GM10248 (cell line): ENCODE measurements around the gene CLPSL2.
A peak's percentile ranks its signal among the peaks of the same experiment; 100 is the strongest.
"Not testable (repeated sequence)": the region's sequence is repeated elsewhere in the genome, so short reads cannot be mapped to it uniquely, and the experiment has no call there.

ENCODE experiments used
- CTCF ChIA-PET: fragments of 300-600 bp; sonication (Branson Sonifier 250); formaldehyde crosslinking; extraction: SDS; loops from one replicate; lab custom pipeline; 2021; ENCODE audit warnings: antibody characterized with exemption; lab: Yijun Ruan, JAX
- POLR2A ChIA-PET: fragments of 350-650 bp; sonication (Branson Sonifier 250); formaldehyde crosslinking; extraction: SDS; loops from one replicate; lab custom pipeline; 2020; ENCODE audit warnings: antibody characterized with exemption; lab: Yijun Ruan, JAX
- DNase-seq: peaks from one replicate; pipeline ENCODE4 v3.0.0; 2012; ENCODE audit errors: extremely low spot score
- TF ChIP-seq, protein P1 (sequence below): IDR thresholded peaks from 2 replicates; pipeline ENCODE4 v1.5.1; 2012; ENCODE audit warnings: mild to moderate bottlenecking, low read depth; ENCODE audit errors: extremely low read depth, missing control alignments, control extremely low read depth

CLPSL2 gene

DNA sequence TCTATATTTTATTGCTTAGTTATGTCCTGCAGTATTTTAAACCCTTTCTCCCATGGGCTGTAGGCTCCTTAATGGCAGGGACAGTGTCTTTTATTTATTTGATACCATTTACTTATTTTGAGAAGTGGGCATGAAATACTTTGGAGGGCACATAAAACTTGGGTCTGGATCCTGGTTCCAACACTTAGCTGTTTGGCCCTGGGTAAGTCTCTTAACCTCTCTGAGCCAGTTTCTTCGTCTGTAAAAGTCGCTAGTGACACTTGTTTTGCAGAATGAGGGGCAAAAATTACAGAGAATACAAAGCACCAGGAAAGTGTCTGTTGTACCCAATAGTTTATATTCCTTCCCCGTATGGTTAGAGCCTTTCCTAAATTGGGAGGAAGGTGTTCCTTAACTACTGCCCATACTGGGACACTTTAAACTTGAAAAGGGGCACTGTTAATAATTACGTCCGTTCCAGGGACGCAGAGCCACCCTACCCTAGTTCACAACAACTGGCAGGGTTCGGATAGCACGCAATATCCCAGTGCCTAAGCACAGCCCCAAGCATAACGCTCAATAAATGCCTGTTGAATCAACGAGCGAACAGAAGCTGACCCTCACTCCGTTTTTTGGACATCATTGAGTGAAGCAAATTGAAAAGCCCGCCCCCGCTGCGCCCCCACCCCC is 45.5 kb upstream of the CLPSL2 start:
- TF ChIP-seq, protein P1, sequence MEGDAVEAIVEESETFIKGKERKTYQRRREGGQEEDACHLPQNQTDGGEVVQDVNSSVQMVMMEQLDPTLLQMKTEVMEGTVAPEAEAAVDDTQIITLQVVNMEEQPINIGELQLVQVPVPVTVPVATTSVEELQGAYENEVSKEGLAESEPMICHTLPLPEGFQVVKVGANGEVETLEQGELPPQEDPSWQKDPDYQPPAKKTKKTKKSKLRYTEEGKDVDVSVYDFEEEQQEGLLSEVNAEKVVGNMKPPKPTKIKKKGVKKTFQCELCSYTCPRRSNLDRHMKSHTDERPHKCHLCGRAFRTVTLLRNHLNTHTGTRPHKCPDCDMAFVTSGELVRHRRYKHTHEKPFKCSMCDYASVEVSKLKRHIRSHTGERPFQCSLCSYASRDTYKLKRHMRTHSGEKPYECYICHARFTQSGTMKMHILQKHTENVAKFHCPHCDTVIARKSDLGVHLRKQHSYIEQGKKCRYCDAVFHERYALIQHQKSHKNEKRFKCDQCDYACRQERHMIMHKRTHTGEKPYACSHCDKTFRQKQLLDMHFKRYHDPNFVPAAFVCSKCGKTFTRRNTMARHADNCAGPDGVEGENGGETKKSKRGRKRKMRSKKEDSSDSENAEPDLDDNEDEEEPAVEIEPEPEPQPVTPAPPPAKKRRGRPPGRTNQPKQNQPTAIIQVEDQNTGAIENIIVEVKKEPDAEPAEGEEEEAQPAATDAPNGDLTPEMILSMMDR: no peak
- no peak for DNase-seq
- ChIA-PET POLR2A (no interaction called here), CTCF (no interaction called here)

DNA sequence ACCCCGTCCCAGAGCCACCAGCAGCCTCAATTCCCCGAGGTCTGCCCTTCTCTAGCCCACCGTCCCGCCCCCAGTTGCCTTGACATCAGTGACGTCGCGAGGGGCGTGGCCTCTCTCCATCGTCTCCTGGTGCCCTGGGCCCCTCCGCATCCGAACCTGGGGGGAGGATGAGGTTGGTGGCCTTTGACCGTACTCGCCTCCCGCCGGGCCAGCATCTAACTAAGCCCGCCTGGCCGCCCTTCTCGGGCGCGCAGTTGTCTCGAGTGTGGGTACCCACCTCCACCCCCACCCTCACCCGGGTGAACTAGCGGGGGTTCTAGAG is 45.0 kb upstream of the CLPSL2 start:
- TF ChIP-seq, protein P1: no peak
- peak; percentile 91 for DNase-seq
- ChIA-PET CTCF (interaction anchor here (1.0 to 9.9 kb wide), 3 partner anchors 9 to 150 kb away, joined by 3 to 213 read pairs (median 4); no protein-coding TSS in a partner anchor), POLR2A (no interaction called here)

DNA sequence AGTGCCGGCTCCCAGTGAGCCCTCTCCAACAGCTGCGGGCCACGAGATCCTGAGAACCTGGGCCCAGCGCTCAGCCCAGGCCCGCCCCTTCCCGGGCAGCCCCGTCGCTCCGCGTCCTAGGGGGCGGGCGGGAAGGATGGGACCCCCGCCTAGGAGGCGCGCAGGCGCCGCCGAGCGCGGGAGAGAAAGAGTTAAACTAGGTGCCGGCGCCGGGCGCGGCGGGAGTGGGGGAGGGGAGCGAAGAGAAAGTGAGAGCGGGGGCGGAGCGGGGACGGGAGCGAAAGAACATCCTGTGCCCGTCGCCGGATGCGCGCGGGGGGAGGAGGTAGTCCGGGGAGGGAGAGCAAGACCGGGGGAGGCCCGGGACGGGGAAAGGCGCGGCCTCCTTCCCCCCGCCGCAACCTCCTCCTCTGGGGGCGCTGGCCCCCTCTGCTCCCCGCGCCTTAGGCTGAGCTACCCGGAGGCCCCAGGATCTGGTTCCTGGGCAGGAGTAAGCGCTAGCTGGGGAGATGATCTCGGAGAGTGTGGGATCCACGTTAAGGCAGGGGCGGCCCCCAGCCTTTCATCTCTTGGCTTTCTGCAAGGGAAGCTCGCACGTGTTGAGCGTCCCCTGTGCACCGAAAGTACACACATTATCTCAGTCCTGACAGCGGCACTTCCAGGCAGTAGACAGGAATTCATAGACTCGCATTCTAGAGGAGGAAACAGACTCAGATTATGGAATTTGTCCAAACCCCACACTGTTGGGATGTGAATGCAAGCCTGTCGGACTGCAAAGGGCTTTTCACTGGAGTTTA is 44.5 kb upstream of the CLPSL2 start:
- ChIA-PET CTCF (interaction anchor here (1.0 to 9.9 kb wide), 5 partner anchors 10 to 215 kb away, joined by 3 to 213 read pairs (median 4); no protein-coding TSS in a partner anchor), POLR2A (no interaction called here)
- peak; percentile 91 for DNase-seq
- TF ChIP-seq, protein P1: no peak

DNA sequence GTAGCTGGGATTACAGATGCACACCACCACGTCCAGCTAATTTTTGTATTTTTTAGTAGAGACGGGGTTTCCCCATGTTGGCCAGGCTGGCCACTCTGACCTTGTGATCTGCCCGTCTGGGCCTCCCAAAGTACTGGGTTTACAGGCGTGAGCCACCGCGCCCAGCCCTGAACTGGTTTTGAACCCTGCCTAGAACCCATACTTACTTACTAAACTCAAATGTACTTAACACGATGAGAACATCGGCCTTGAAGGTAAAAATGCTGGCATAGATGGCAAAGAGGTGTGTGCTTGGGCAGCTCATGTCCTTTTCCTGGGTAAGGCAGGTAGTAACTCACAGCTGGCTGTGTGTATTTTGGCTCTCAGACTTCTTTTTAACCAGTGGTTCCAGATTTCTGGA is 42.8 kb upstream of the CLPSL2 start:
- TF ChIP-seq, protein P1: no peak
- CTCF ChIA-PET: interaction anchor here (0.9 to 9.9 kb wide), 7 partner anchors 14 to 212 kb away, joined by 3 to 213 read pairs (median 5); no protein-coding TSS in a partner anchor
- DNase-seq: no peak
- POLR2A ChIA-PET: no interaction called here

DNA sequence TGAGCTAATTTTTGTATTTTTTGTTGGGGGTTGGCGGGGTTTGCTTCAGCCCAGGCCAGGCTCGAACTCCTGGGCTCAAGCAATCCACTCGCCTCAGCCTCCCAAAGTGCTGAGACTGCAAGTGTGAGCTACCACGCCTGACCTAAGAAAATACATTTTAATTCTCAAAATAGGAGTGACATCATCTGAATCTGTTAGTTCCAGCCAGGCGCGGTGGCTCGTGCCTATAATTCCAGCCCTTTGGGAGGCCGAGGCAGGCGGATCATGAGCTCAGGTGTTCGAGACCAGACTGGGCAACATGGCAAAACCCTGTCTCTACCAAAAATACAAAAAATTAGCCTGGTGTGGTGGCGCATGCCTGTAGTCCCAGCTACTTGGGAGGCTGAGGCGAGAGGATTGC is 42.1 kb upstream of the CLPSL2 start:
- not testable (repeated sequence) for DNase-seq
- POLR2A ChIA-PET: interaction anchor here (0.6 kb wide), 1 partner anchor 143 kb away, joined by 5 read pairs; no protein-coding TSS in a partner anchor
- CTCF ChIA-PET: interaction anchor here (0.8 to 9.9 kb wide), 7 partner anchors 14 to 437 kb away, joined by 3 to 213 read pairs (median 5); partner anchors contain the start of gene DEF6

DNA sequence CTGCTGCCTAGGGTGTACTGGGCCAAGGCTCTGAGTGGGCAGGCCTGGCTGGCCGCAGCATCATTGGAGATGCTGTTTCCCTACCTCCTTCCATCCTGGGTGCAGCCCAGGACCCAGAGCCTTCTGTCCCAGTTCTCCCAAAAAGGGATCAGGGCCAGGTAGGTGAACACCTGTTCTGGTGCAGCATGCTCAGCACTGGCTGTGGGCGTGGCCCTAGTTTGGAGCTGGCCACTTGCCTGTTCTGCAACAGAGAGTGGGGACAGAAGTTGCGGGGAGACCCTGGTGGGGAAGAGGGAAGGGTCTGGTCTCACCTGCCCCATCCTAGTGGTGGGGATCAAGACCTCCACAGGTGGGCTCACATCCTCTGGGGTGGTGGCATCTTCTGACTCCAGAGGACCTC is 40.9 kb upstream of the CLPSL2 start:
- POLR2A ChIA-PET: no interaction called here
- CTCF ChIA-PET: interaction anchor here (0.8 to 9.9 kb wide), 33 partner anchors 10 to 471 kb away, joined by 3 to 213 read pairs (median 11); no protein-coding TSS in a partner anchor
- DNase-seq: no peak
- TF ChIP-seq, protein P1: no peak
